ENCODE data around the gene UBE2R2. TPM values are rescaled to one million over a fixed set of nuclear protein-coding genes. Genes with fewer than 3 reads are reported as not detected.

UBE2R2 gene
- polyA plus RNA-seq, 4 donors: 60.2 to 67.7 (median 63.0) TPM

Other genes starting within 250 kb of the UBE2R2 start
- gene PRSS3, start 21.6 kb upstream of the UBE2R2 start, polyA plus RNA-seq (ENCODE audit: insufficient read length in 4 of 4): 1 to 10 TPM in 3 of 4 donors, under 1 TPM in 1; 0.78 to 4.2 (median 1.6) TPM
- 10 to 100 TPM; 28.7 to 50.4 (median 40.7) TPM for gene UBAP2, start 231.7 kb downstream of the UBE2R2 start, polyA plus RNA-seq (ENCODE audit: insufficient read length in 4 of 4)

Data from left renal cortex interstitium (tissue), 4 donors.